Activated CD4-positive, alpha-beta T cell treated with anti-CD3 and anti-CD28 coated beads, Interleukin-2, amount 50 U/mL, for 16 hours (primary cell): Measurements from ENCODE around the gene CEP85.

Experiments
- DNase-seq: peaks from one replicate; pipeline ENCODE4 v3.0.0-alpha.2; 2020

Gene CEP85

GRCh38 chr1:26233903-26234643 is at the start of gene CEP85:
CEP85 (plus strand) TSS chr1:26234200; CDS start chr1:26239784, 5,584 bp downstream.
- peak; percentile 99 for DNase-seq

DNA sequence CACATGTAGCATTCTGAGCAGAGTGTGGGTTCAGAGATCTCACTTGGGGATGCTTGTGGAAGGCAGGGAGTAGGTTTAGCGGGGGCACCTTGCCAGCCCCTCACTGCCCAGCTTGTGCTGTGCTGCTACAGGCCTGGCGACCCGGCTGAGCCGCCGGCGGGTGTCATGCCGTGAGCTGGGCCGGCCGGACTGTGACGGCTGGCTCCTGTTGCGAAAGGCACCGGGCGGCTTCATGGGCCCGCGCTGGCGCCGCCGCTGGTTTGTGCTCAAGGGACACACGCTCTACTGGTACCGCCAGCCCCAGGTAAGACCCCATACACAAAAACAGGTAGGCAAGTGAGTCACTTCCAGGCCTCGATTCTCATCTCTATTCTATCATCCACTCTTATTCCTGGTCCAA is 49.1 kb upstream of the CEP85 start:
- no peak for DNase-seq

GRCh38 chr1:26187882-26188281 is 46.1 kb upstream of the CEP85 start:
- no peak for DNase-seq

GRCh38 chr1:26188477-26188876 is 45.5 kb upstream of the CEP85 start:
- DNase-seq, result no peak

DNA sequence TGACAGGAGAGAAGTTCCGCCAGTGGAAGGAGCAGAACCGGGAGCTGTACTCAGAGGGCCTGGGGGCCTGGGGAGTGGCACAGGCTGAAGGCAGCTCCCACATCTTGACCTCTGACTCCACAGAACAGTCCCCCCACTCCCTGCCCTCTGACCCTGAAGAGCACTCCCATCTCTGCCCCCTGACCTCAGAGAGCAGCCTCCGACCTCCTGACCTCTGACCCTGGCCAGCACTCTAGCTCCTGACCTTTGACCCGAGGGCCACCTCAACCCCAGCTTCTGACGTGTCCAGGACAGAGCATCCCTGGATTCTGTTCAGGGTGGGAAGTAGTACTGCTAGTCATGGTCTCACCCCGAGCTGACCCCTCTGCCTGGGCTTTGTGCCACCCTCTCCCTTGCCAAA is 44.7 kb upstream of the CEP85 start:
- DNase-seq, result no peak

DNA sequence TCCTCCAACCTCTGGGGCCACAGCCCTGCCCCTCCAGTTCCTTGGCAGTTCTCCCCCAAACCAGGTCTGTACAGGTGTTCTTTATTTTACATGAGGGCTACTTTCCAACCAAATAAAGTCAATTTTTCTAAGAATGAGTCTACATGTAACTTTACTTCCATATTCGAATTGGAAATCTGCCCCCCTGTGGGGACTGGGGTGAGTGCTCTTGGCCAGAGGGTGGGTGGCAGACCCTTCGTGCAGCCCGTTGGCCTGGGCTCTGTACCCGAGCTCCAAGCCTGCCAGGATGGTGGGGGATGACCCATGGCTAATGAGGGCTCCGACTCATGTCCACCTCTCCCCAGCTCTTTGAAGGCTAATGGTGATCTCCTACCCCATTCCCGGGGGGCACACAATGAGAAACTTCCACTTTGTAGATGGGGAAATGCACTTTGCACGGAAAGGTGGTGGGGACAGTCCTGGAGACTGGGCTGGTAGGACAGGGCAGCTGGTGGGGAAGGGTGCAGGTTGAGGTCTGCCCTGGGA is 44.2 kb upstream of the CEP85 start:
- no peak for DNase-seq

DNA sequence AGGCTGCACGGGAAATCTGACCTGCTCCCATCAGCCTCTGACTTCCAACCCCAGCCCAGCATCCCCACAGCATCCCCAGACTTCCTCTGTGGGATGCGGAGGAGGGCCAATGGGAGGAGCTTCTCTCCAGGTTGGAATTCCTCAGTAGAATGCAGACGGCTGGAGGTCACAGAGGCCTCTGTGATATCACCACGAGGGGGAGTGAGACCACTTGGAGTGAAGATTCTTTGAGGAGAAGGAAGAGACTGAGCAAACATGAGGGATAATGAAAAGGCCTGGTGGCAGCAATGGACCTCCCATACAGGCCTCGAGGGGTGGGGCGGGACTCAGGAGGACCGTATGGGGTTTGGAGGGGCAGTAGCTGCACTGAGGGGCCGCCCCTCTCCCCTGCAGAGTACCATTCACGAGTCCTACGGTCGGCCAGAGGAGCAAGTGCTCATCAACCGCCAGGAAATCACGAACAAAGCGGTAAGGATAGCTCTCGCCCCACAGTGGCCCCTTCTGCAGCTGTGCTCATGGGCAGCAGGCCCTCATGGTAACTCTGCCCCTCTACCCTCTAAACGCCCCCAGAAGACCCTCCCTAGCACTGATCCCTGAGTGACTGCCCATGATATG is 43.5 kb upstream of the CEP85 start, which contains the start of gene CATSPER4:
Gene CATSPER4, plus strand, starts transcription at position 230 of the 615 bp plus-strand sequence. Its CDS starts 26 bp downstream, at position 256.
- DNase-seq, result no peak

- no peak for DNase-seq
Observed at GRCh38 chr1:26191739-26192138, 42.3 kb upstream of the CEP85 start.

- no peak for DNase-seq
Observed at GRCh38 chr1:26195805-26196204, 38.2 kb upstream of the CEP85 start.

DNA sequence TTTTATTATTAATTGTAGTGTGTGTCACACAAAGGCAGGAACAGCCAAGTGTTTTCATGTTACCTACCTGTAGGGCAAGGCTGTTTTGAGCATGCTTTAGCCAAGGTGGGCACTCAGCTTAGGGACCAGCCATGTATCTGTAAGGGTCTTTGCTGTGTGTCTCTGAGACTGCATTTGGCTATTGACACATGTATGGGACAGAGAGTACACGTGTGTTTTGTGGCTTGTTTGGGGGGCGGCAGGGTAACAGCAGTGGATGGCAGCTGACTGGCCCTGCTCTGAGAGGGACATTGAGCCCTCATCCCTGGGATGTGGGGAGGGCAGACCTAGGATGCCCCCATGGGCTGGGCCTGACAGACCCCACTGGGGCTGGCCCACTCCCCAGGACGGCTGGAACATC is 36.7 kb upstream of the CEP85 start:
- DNase-seq, result no peak

- DNase-seq, result no peak
Observed at GRCh38 chr1:26197813-26198212, 36.2 kb upstream of the CEP85 start.

GRCh38 chr1:26200413-26200812 is 33.6 kb upstream of the CEP85 start:
- no peak for DNase-seq

DNA sequence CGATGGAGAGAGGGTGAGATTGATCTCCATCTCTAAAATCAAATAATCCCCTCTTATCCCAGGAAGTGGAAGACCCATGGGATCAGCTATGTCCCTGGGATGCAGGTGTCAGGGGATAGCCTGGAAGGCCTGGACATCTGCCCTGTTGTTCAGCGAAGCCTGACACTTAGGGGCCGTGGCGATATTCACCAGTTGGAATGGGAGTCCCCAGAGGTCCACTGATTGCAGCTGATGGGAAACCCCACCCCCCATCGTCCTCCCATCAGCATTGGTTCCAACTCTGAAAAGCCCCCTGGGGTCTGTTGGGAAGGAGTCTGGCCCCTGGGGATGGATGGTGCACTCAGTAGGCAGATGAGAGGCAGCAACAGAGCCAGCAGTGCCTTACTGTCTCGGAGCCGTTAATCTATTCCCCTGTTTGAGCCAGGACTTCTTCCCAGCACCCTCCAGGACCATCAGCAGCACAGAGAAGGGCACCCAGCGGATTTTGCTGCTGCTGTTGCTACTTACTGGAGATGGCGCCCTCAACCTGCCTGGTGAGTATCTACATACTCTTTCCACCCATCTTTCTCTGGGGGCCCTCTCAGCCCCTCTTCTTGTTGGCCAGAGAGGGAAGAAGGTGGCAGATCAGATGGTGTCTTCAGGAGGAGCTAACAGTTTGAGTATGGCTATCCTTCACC is 30.2 kb upstream of the CEP85 start:
- DNase-seq, result no peak

- DNase-seq, result no peak
Observed at GRCh38 chr1:26210147-26210870, 23.7 kb upstream of the CEP85 start.

- no peak for DNase-seq
Observed at GRCh38 chr1:26212726-26213125, 21.3 kb upstream of the CEP85 start.

- DNase-seq, result no peak
Observed at GRCh38 chr1:26213335-26213905, 20.6 kb upstream of the CEP85 start.

DNA sequence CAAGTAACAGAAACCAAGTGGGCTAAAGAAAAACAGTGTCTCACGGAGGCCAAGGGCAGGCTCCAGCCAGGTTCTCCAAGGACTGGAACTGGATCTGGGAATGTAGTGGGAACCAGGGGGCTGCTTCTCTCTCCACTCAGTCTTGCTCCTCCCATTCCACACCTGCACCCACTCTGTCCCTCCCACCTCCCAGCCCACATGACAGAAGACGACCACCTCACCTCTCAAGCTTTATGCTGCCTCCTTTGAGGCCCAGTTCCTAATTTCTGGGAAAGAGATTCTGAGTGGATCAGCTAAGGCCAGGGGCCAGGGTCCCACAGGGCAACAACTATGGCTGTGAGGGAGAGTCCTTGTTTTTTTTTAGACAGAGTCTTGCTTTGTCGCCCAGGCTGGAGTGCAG is 18.8 kb upstream of the CEP85 start:
- no peak for DNase-seq

DNA sequence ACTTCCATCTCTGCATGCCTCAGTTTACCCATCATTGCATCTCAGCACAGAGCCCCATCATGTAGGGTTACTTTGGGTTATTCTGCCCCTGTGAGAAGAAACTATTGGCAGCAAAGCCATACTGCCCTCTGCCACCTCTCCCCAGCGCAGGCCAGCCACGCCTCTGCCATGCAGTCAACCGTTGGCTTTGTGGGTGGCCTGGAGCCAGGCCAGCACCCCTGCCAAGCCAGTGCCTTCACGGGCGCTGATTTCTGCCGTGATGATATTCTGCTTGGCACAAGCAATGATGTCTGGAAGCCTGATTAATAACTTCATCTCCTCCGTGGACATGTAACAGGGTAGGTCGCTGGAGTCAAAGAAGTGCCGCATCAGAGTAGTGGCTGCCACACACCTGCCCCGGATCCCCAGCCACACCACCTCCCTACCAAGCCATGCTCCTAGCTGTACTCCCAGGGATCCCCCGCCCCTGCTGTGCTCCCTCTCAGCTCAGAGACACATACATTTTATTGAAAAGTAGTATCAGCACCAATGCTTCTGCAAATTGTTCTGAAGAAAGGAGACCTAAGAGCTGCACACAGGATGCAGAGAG is 15.0 kb upstream of the CEP85 start:
- no peak for DNase-seq

- DNase-seq, result no peak
Observed at GRCh38 chr1:26220199-26220912, 13.6 kb upstream of the CEP85 start.

GRCh38 chr1:26221094-26221493 is 12.9 kb upstream of the CEP85 start:
- DNase-seq, result no peak

DNA sequence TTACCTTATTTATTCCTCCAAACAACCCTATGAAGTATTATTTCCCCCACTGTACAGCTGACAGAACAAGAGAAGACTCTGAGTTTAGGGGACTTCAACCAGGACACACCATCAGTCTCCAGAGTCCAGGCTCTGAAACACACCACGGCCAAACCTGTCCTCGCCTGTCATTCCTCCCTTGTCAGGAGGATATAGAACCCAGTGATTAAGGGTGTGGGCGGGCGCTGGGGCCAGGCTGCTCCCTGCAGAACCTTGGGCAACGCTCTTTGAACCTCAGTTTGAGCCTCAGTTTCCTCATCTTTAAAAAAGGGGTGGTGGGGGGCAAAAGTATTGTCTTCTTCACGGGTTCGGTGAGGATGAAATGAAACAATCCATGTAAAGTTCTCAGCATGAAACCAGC is 9.4 kb upstream of the CEP85 start:
- DNase-seq, result no peak
